ENCODE results near the gene DAB2IP. TPM values are rescaled to one million over a fixed set of nuclear protein-coding genes. Genes with fewer than 3 reads are reported as not detected.

The DAB2IP gene
- total RNA-seq, 1 experiment from 2014 or later, result 56.3 TPM

GRCh38 chr9:121625590-121625989 is 25.8 kb upstream of the DAB2IP start:
- Mint-ChIP-seq H3K27me3 (ENCODE audit: unreplicated experiment) (no peaks in the 10 kb centered on the region), H3K4me3 (ENCODE audit: low read depth, unreplicated experiment) (no peak overlapping the region), H3K4me1 (ENCODE audit: low read depth, unreplicated experiment) (peaks cover 17% of the 10 kb centered on the region), H3K9me3 (ENCODE audit: low read depth, unreplicated experiment) (no peaks in the 10 kb centered on the region), H3K36me3 (ENCODE audit: insufficient read depth, unreplicated experiment) (no peaks in the 10 kb centered on the region), H3K27ac (ENCODE audit: unreplicated experiment) (no peak overlapping the region)
- TF ChIP-seq CTCF (IDR thresholded peaks at IDR 0.05; ENCODE audit: unreplicated experiment), result no peak
- no TSS peak for BruUV-seq (replicated peaks)
- intact Hi-C loops (cut with micrococcal nuclease; ENCODE audit: unreplicated experiment), result no loop called here
- CTCF ChIA-PET, result no interaction called here
- DNase-seq, result no peak

GRCh38 chr9:121626012-121626411 is 25.4 kb upstream of the DAB2IP start:
- intact Hi-C loops (cut with micrococcal nuclease; ENCODE audit: unreplicated experiment), result no loop called here
- CTCF ChIA-PET, result interaction anchor here (0.7 kb wide), 1 partner anchor 912 kb away, joined by 4 read pairs; the partner anchor contains the start of gene MEGF9
- Mint-ChIP-seq H3K36me3 (ENCODE audit: insufficient read depth, unreplicated experiment) (no peaks in the 10 kb centered on the region), H3K4me3 (ENCODE audit: low read depth, unreplicated experiment) (no peak overlapping the region), H3K27ac (ENCODE audit: unreplicated experiment) (no peak overlapping the region), H3K27me3 (ENCODE audit: unreplicated experiment) (no peaks in the 10 kb centered on the region), H3K9me3 (ENCODE audit: low read depth, unreplicated experiment) (no peaks in the 10 kb centered on the region), H3K4me1 (ENCODE audit: low read depth, unreplicated experiment) (peaks cover 12% of the 10 kb centered on the region)
- BruUV-seq (replicated peaks), result no TSS peak
- no peak for TF ChIP-seq CTCF (IDR thresholded peaks at IDR 0.05; ENCODE audit: unreplicated experiment)
- DNase-seq, result no peak

GRCh38 chr9:121627427-121627826 is 24.0 kb upstream of the DAB2IP start:
- CTCF ChIA-PET, result no interaction called here
- no peaks in the 10 kb centered on the region for H3K9me3 Mint-ChIP-seq (ENCODE audit: low read depth, unreplicated experiment)

GRCh38 chr9:121628401-121628800 is 23.0 kb upstream of the DAB2IP start:
- Mint-ChIP-seq H3K27ac (ENCODE audit: unreplicated experiment) (no peak overlapping the region), H3K9me3 (ENCODE audit: low read depth, unreplicated experiment) (no peaks in the 10 kb centered on the region), H3K4me3 (ENCODE audit: low read depth, unreplicated experiment) (no peak overlapping the region), H3K36me3 (ENCODE audit: insufficient read depth, unreplicated experiment) (no peaks in the 10 kb centered on the region), H3K27me3 (ENCODE audit: unreplicated experiment) (no peaks in the 10 kb centered on the region), H3K4me1 (ENCODE audit: low read depth, unreplicated experiment) (peaks cover 2% of the 10 kb centered on the region)
- TF ChIP-seq CTCF (IDR thresholded peaks at IDR 0.05; ENCODE audit: unreplicated experiment), result no peak
- intact Hi-C loops (cut with micrococcal nuclease; ENCODE audit: unreplicated experiment), result no loop called here
- CTCF ChIA-PET, result no interaction called here
- BruUV-seq (replicated peaks), result no TSS peak
- DNase-seq, result no peak

More at GRCh38 chr9:121627427-121627826, 24.0 kb upstream of the DAB2IP start:
- H3K4me3 Mint-ChIP-seq (ENCODE audit: low read depth, unreplicated experiment), result no peak overlapping the region
- no peaks in the 10 kb centered on the region for H3K36me3 Mint-ChIP-seq (ENCODE audit: insufficient read depth, unreplicated experiment)
- TF ChIP-seq CTCF (IDR thresholded peaks at IDR 0.05; ENCODE audit: unreplicated experiment), result no peak
- DNase-seq, result no peak
- intact Hi-C loops (cut with micrococcal nuclease; ENCODE audit: unreplicated experiment), result no loop called here
- no peaks in the 10 kb centered on the region for H3K27me3 Mint-ChIP-seq (ENCODE audit: unreplicated experiment)
- no TSS peak for BruUV-seq (replicated peaks)
- no peak overlapping the region for H3K27ac Mint-ChIP-seq (ENCODE audit: unreplicated experiment)
- H3K4me1 Mint-ChIP-seq (ENCODE audit: low read depth, unreplicated experiment), result peaks cover 3% of the 10 kb centered on the region

Data from Calu3 (cell line).